H9 (cell line): ENCODE measurements around the gene CYP19A1. TPM values are rescaled to one million over a fixed set of nuclear protein-coding genes. Genes with fewer than 3 reads are reported as not detected.

Experiments used
- DNase-seq: peaks from one replicate; pipeline ENCODE4 v3.0.0-alpha.2; 2017
- H2AFZ ChIP-seq: one replicate; pipeline ENCODE4 v1.6.1; 2013; ENCODE audit warnings: mild to moderate bottlenecking, low read length, control low read depth, moderate library complexity
- H2AK5ac ChIP-seq: 2 replicates; pipeline ENCODE4 v1.6.1; 2013; ENCODE audit warnings: low read length, control low read depth, mixed read lengths; ENCODE audit not compliant: insufficient read length
- H2BK120ac ChIP-seq: one replicate; pipeline ENCODE4 v1.6.1; 2013; ENCODE audit warnings: low read depth, mild to moderate bottlenecking, low read length, control low read depth, inconsistent platforms; ENCODE audit not compliant: poor library complexity, severe bottlenecking
- H2BK12ac ChIP-seq: 2 replicates; pipeline ENCODE4 v1.6.1; 2013; ENCODE audit warnings: low read length, control low read depth, mixed read lengths, low read depth; ENCODE audit not compliant: insufficient read length
- H2BK15ac ChIP-seq: 2 replicates; pipeline ENCODE4 v1.6.1; 2013; ENCODE audit warnings: low read depth, low read length, control low read depth
- H2BK20ac ChIP-seq: one replicate; pipeline ENCODE4 v1.6.1; 2013; ENCODE audit warnings: low read depth, mild to moderate bottlenecking, low read length, control low read depth, inconsistent platforms; ENCODE audit not compliant: poor library complexity, severe bottlenecking
- H2BK5ac ChIP-seq: 2 replicates; pipeline ENCODE4 v1.6.1; 2013; ENCODE audit warnings: low read length, control low read depth, mixed read lengths; ENCODE audit not compliant: insufficient read length
- H3K14ac ChIP-seq: 2 replicates; pipeline ENCODE4 v1.6.1; 2013; ENCODE audit warnings: low read length, control low read depth; ENCODE audit not compliant: insufficient read depth
- H3K18ac ChIP-seq: 2 replicates; pipeline ENCODE4 v1.6.1; 2013; ENCODE audit warnings: low read depth, mild to moderate bottlenecking, mixed read lengths, low read length, control low read depth; ENCODE audit not compliant: insufficient read length
- H3K23ac ChIP-seq: 2 replicates; pipeline ENCODE4 v1.6.1; 2013; ENCODE audit warnings: low read length, control low read depth, mixed read lengths, low read depth; ENCODE audit not compliant: insufficient read length
- H3K23me2 ChIP-seq: 2 replicates; pipeline ENCODE4 v1.6.1; 2013; ENCODE audit warnings: low read depth, mild to moderate bottlenecking, mixed read lengths, low read length, control low read depth; ENCODE audit not compliant: insufficient read length, poor library complexity, severe bottlenecking
- H3K27ac ChIP-seq: 2 replicates; pipeline ENCODE4 v1.5.1; 2013; ENCODE audit warnings: low read length, control low read depth, mixed read lengths, low read depth; ENCODE audit not compliant: insufficient read length
- H3K27me3 ChIP-seq: 2 replicates; pipeline ENCODE4 v1.6.1; 2013; ENCODE audit warnings: low read length, control low read depth, inconsistent platforms; ENCODE audit not compliant: insufficient read depth
- H3K4ac ChIP-seq: 2 replicates; pipeline ENCODE4 v1.6.1; 2013; ENCODE audit warnings: low read depth, mild to moderate bottlenecking, control low read depth, inconsistent platforms, low read length, moderate library complexity
- H3K4me1 ChIP-seq: 2 replicates; pipeline ENCODE4 v1.6.1; 2013; ENCODE audit warnings: low read length, control low read depth, inconsistent platforms; ENCODE audit not compliant: insufficient read depth
- H3K4me2 ChIP-seq: 2 replicates; pipeline ENCODE4 v1.6.1; 2013; ENCODE audit warnings: low read length, control low read depth, mixed read lengths; ENCODE audit not compliant: insufficient read length, insufficient read depth
- H3K56ac ChIP-seq: 2 replicates; pipeline ENCODE4 v1.6.1; 2013; ENCODE audit warnings: low read depth, mild to moderate bottlenecking, mixed read lengths, low read length, control low read depth; ENCODE audit not compliant: insufficient read length
- H3K79me1 ChIP-seq: 2 replicates; pipeline ENCODE4 v1.6.1; 2013; ENCODE audit warnings: low read depth, mild to moderate bottlenecking, moderate library complexity, low read length, control low read depth, inconsistent platforms; ENCODE audit not compliant: insufficient read depth, poor library complexity, severe bottlenecking
- H3K79me2 ChIP-seq: 2 replicates; pipeline ENCODE4 v1.6.1; 2013; ENCODE audit warnings: low read length, control low read depth, inconsistent platforms; ENCODE audit not compliant: insufficient read depth
- H3K9ac ChIP-seq: 2 replicates; pipeline ENCODE4 v1.6.1; 2013; ENCODE audit warnings: low read length, control low read depth, mixed read lengths; ENCODE audit not compliant: insufficient read length; ENCODE audit errors: extremely low read depth
- H3K9me3 ChIP-seq: one replicate; pipeline ENCODE4 v1.6.1; 2013; ENCODE audit warnings: low read depth, low read length, inconsistent platforms; ENCODE audit not compliant: control insufficient read depth
- H3T11ph ChIP-seq: one replicate; pipeline ENCODE4 v1.6.1; 2013; ENCODE audit warnings: mild to moderate bottlenecking, low read length, control low read depth, inconsistent platforms
- H4K20me1 ChIP-seq: one replicate; pipeline ENCODE4 v1.6.1; 2013; ENCODE audit not compliant: control insufficient read depth, insufficient read length, insufficient read depth
- H4K5ac ChIP-seq: 2 replicates; pipeline ENCODE4 v1.6.1; 2013; ENCODE audit warnings: low read depth, mild to moderate bottlenecking, mixed read lengths, low read length, control low read depth; ENCODE audit not compliant: insufficient read length
- H4K8ac ChIP-seq: replicated peaks from 2 replicates; pipeline ENCODE4 v1.6.1; 2013; ENCODE audit warnings: low read length, control low read depth, mixed read lengths, low read depth; ENCODE audit not compliant: insufficient read length
- H4K91ac ChIP-seq: 2 replicates; pipeline ENCODE4 v1.6.1; 2013; ENCODE audit warnings: low read depth, mild to moderate bottlenecking, moderate library complexity, mixed read lengths, low read length, control low read depth; ENCODE audit not compliant: insufficient read length
- H3K27ac Mint-ChIP-seq, 3 experiments: 2 replicates in 2 of 3; 3 replicates in 1 of 3; pipeline ENCODE4 v1.8.0; 2020 to 2021; ENCODE audit warnings: mixed read lengths in 3 of 3, mild to moderate bottlenecking in 1 of 3, moderate library complexity in 1 of 3
- H3K27me3 Mint-ChIP-seq: 2 replicates; pipeline ENCODE4 v1.8.0; 2021; ENCODE audit warnings: low read depth, mild to moderate bottlenecking, moderate library complexity, mixed read lengths
- H3K36me3 Mint-ChIP-seq, 3 experiments: 2 replicates in 2 of 3; 3 replicates in 1 of 3; pipeline ENCODE4 v1.8.0; 2020 to 2021; ENCODE audit warnings: low read depth in 3 of 3, mixed read lengths in 3 of 3; ENCODE audit not compliant: insufficient read depth in 1 of 3
- H3K4me1 Mint-ChIP-seq, 2 experiments: 2 replicates each; pipeline ENCODE4 v1.8.0; 2020; ENCODE audit warnings: mixed read lengths in 2 of 2
- H3K4me3 Mint-ChIP-seq, 2 experiments: 2 replicates in 1 of 2; 3 replicates in 1 of 2; pipeline ENCODE4 v1.8.0; 2020 to 2021; ENCODE audit warnings: mild to moderate bottlenecking in 2 of 2, mixed read lengths in 2 of 2, moderate library complexity in 1 of 2
- H3K9me3 Mint-ChIP-seq, 2 experiments: 2 replicates in 1 of 2; 3 replicates in 1 of 2; pipeline ENCODE4 v1.8.0; 2020; ENCODE audit warnings: mild to moderate bottlenecking in 2 of 2, mixed read lengths in 2 of 2, moderate library complexity in 1 of 2
- WGBS: extraction: QIAGEN DNeasy Blood & Tissue Kit; methylation state at CpG from one replicate; pipeline ENCODE4 v1.1.7; 2013; ENCODE audit warnings: missing lambda C conversion rate, low lambda C conversion rate, mixed read lengths; ENCODE audit not compliant: insufficient read length; ENCODE audit errors: extremely low coverage; 5-methylcytosine and 5-hydroxymethylcytosine counted together
- total RNA-seq: library from RNA; stranded (reverse); gene quantifications from 2 replicates; pipeline ENCODE4 v1.2.1, GENCODE V29; 2021
- TF ChIP-seq, protein P1 (sequence below): fragments of 200-600 bp; sonication (generic); conservative IDR thresholded peaks from 3 replicates; pipeline ENCODE4 v1.8.0; 2021; ENCODE audit warnings: antibody characterized with exemption, mild to moderate bottlenecking

Gene CYP19A1
- total RNA-seq, 1 experiment from 2014 or later = not detected

GRCh38 chr15:51371266-51371665, 32.9 kb upstream of the CYP19A1 start:
- Mint-ChIP-seq H3K9me3 (no peaks in the 10 kb centered on the region), H3K4me3 (no peak overlapping the region), H3K4me1 (peaks cover 5 to 9% of the 10 kb centered on the region in 2 experiments), H3K27me3 (no peaks in the 10 kb centered on the region), H3K36me3 (no peaks in the 10 kb centered on the region; a peak in 1 of 7 replicates), H3K27ac (no peak overlapping the region)
- Histone ChIP-seq H2BK12ac (no peak overlapping the region), H3K9ac (no peak overlapping the region), H3K79me2 (no peaks in the 10 kb centered on the region), H3K4me1 (no peaks in the 10 kb centered on the region), H4K8ac (no peak overlapping the region), H3K14ac (no peak overlapping the region), H2BK20ac (no peak overlapping the region), H2BK15ac (no peak overlapping the region), H2BK120ac (no peak overlapping the region), H3K27me3 (no peaks in the 10 kb centered on the region), H4K20me1 (no peaks in the 10 kb centered on the region), H3K9me3 (no peaks in the 10 kb centered on the region), H3K18ac (no peak overlapping the region), H3K23ac (no peak overlapping the region), H2AFZ (no peak overlapping the region), H2AK5ac (no peak overlapping the region), H3K79me1 (no peaks in the 10 kb centered on the region), H3K23me2 (no peaks in the 10 kb centered on the region), H3K56ac (no peak overlapping the region), H4K5ac (no peak overlapping the region), H3K4ac (no peak overlapping the region), H4K91ac (no peak overlapping the region), H3T11ph (no peak overlapping the region), H3K27ac (no peak overlapping the region), H3K4me2 (no peak overlapping the region), H2BK5ac (no peak overlapping the region)
- no CpG with 5 or more reads among the region's 1 CpG for WGBS
- DNase-seq = no peak
- TF ChIP-seq, protein P1, sequence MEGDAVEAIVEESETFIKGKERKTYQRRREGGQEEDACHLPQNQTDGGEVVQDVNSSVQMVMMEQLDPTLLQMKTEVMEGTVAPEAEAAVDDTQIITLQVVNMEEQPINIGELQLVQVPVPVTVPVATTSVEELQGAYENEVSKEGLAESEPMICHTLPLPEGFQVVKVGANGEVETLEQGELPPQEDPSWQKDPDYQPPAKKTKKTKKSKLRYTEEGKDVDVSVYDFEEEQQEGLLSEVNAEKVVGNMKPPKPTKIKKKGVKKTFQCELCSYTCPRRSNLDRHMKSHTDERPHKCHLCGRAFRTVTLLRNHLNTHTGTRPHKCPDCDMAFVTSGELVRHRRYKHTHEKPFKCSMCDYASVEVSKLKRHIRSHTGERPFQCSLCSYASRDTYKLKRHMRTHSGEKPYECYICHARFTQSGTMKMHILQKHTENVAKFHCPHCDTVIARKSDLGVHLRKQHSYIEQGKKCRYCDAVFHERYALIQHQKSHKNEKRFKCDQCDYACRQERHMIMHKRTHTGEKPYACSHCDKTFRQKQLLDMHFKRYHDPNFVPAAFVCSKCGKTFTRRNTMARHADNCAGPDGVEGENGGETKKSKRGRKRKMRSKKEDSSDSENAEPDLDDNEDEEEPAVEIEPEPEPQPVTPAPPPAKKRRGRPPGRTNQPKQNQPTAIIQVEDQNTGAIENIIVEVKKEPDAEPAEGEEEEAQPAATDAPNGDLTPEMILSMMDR = no peak
